Activated CD8-positive, alpha-beta memory T cell treated with anti-CD3 and anti-CD28 coated beads for 24 hours (primary cell): ENCODE data around the gene BST2.
"Not testable (repeated sequence)": the region's sequence is repeated elsewhere in the genome, so short reads cannot be mapped to it uniquely, and the experiment has no call there.

Experiments
- DNase-seq: peaks from one replicate; pipeline ENCODE4 v3.0.0-alpha.2; 2020

BST2 gene

DNA sequence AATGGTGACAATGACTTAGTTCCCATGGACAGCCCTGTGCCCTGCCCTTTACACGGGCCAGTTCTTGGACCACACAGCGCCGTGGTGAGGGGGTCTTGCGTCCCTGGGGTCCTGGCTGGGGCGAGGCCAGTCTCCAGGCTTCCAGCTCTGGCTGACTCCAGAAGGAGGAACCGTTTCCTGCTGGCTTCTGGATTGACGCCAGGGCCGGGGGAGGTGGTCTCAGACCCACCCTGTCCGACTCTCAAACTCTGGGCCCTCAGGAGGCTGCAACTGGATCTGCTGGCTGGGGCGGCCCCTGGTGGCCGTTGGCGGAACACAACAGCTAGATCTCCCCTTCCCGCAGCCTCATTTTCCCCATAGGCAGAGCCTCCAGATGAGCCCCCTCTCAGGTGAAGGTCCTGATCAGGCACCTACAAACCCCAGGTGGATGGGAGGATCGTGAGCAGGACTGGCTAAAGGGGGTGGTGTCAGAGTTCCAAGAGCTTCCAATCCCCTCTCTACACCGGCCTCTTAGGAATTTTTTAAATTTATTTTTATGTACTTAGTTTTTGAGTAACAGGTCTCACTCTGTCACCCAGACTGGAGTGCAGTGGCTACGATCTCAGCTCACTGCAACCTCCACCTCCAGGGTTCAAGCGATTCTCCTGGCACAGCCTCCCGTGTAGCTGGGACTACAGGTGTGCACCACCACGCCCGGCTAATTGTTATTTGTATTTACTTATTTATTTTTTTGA is 19.4 kb downstream of the BST2 start:
- DNase-seq = peak; percentile 84

- no peak for DNase-seq
Observed at GRCh38 chr19:17380426-17381138, 24.8 kb downstream of the BST2 start.

- DNase-seq = no peak
Observed at GRCh38 chr19:17379221-17379631, 26.2 kb downstream of the BST2 start.

GRCh38 chr19:17378271-17378670 is 27.2 kb downstream of the BST2 start:
- no peak for DNase-seq

DNA sequence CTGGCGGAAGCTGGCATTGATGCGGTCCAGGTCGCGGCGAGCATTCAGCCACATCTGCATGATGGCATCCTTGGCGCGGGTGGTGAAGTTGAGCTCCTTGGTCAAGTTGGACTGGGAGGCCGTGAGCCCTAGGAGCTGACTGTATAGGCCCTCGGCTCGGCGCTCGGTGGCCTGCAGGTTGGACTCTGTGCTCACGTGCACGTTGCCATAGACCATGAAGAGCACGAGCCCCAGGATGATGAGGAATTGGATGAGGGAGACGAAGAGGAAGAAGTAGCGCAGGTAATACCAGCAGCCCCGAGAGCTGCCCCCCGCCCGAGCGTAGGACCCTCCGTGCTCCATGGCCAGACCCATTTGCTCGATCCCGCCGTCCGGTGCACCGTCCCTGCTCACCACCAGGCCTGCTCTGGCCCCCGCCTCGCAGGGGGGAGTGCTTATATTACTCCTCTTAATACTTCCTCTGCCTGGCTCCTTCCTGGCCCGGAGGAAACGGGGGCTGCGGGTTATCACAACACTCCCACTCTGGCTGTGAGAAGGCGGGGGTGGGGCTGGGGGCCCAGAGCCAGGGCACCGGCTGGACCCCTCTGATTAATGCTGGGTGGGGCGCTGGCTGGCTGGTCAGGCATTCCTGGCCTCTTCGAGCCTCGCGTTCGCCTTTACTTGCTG is 28.4 kb downstream of the BST2 start, which contains the start of gene PLVAP:
Gene PLVAP (minus strand): TSS at position 408 of the 666 bp plus-strand sequence. CDS start 54 bp downstream, at position 354.
- DNase-seq = no peak

DNA sequence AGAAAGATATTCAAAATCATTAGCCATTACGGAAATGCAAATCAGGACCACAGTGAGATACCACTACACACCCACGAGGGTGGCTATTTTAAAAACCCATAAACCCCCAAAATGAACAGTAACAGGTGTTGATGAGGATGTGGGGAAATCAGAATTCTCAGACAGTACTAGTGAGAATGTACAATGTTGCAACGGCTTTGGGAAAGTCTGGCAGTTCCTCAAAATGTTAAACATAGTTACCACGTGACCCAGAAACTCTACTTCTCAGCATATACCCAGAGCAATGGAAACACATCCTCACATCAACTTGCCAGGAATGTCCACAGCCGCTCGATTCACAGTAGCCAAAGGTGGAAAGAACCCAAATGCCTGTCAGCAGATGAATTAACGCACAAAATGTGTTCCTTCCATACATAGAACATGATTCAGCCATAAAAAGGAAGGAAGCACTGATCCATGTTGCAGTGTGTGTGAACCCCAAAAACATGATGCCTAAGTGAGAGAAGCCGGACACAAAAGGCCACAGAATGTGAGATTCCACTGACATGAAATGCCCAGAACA is 35.3 kb downstream of the BST2 start:
- DNase-seq = no peak

- no peak for DNase-seq
Observed at GRCh38 chr19:17365361-17365760, 40.1 kb downstream of the BST2 start.

- DNase-seq = not testable (repeated sequence)
Observed at GRCh38 chr19:17363852-17364605, 41.4 kb downstream of the BST2 start.

DNA sequence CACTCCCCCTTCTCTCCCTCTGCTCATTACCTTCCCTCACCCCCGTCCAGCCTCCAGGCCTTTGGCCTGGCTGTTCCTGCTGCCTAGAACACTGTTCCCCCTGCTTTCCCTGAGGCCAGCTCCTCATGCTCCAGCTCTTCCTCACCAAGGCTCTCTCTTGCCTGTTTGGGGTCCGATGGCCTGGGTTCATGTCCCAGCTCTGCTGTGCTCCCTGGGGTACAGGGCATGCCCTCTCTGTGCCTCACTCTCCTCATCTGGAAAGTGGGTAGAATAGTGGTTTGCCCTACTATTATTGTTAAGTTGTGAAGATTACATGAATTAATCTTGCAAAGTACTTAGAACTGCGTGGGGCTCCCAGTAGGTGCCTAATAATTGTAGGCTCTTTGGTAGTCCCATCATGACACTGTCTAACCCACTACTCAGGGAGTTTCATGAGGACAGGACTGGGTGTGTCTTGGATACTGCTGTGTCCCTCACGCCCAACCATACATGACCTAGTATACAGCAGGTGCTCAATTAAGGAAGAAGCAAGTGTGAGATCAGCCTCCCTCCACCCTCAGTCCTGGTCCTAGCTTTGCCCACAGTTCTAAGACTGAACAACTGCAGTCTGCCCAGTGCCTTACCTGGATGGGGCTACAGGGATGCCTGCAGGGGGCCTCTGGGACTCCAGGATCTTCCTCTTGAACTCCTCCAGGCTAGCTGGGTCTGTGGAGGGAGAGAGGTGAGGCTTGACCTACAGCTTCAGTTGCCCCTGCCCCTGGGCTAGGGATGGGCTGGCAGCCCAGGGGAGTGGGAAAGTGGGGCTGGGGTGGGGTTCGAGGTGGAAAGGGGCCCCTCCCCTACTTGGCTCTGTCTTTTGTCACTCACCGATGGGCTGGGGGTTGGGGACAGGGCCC is 45.3 kb downstream of the BST2 start:
- DNase-seq = no peak

GRCh38 chr19:17358395-17358794 is 47.0 kb downstream of the BST2 start:
- DNase-seq = no peak

DNA sequence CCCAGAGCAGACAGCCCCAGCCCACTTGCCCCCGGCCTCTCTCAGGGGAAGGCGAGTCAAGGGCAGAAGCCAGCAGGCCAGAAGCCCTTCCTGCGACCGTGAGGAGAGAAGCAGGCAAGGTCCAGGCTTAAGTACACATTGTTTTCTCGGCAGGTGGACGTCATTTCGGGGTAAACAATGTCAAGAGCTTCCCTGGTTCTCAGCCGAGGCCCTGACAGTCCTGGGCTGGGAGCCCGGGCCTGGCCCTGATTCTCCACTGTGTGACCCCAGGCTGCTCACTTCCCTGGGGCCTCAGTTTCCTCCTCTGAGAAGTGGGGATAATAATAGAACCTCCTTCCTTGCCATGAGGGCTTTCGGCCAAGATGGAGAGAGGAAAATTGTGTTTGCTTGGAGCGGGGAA is 47.7 kb downstream of the BST2 start:
- no peak for DNase-seq

DNA sequence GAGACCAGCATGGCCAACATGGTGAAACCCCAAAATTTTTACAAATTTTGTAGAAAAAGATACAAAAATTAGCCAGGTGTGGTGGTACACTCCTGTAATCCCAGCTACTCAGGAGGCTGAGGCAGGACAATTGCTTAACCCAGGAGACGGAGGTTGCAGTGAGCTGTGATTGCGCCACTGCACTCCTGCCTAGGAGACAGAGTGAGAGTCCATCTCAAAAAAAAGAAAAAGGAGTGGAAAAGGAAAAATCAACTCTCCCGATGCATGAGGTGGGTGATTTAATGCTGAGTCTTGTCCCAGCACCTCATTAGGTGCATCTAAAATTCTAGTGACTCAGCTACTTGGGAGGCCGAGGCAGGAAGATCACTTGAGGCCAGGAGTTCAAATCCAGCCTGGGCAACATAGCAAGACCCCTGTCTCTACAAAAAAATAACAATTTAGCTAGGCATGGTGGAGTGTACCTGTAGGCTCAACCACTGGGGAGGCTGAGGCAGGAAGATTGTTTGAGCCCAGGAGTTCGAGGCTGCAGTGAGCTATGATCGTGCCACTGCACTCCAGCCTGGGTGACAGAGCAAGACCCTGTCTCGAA is 48.3 kb downstream of the BST2 start:
- DNase-seq = no peak

DNA sequence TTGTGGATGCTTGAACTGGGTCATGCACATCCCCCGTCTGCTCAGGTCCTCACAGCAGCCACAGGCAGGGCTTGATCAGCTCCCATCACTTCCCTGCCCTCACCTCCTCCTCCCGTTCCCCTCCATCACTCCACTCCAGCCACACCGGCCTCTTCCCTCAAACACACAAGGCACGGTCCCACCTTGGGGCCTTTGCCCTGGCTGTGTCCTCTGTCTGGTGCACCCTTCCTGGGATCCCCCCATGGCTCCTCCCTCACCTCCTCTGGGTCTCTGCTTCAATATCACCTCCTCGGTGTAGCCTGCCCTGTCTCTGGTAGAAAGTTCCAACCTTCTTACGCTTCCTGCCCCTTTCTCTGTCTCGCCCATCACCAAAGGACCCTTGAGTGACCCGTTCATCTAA is 52.0 kb downstream of the BST2 start:
- DNase-seq = no peak
